Measurements from ENCODE around the gene IGSF21. TPM values are rescaled to one million over a fixed set of nuclear protein-coding genes. Genes with fewer than 3 reads are reported as not detected.

IGSF21 gene
- total RNA-seq, 1 experiment from 2014 or later = 5.2 TPM

DNA sequence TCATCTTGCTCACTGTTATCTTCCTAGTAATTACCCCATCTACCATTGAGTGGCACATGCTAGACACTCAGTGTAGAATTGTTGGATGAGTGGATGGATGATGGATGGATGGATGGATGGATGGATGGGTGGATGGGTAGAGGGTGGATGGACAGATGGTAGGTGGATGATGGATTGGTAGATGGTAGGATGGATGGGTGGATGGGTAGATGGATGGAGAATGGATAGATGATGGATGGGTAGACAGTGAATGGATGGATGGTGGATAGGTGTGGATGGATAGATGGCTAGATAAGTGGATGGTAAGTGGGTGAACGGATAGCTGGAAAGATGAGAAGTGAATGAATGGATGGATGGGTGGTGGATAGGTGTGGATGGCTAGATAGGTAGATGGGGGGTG is 207.9 kb downstream of the IGSF21 start:
- peaks cover 0 to 4% (median 0%) of the 10 kb centered on the region in 3 experiments; a peak in 3 of 7 replicates for H3K36me3 Mint-ChIP-seq (ENCODE audit: insufficient read depth in 1 of 3, low read depth in 3 of 3)
- H3K9ac ChIP-seq (ENCODE audit: extremely low read depth, insufficient read length, low read length) = no peak overlapping the region
- peaks cover 0 to 3% of the 10 kb centered on the region in 2 experiments; a peak in 2 of 5 replicates for H3K9me3 Mint-ChIP-seq

More for the DNA sequence above, 207.9 kb downstream of the IGSF21 start:
- H3K27ac Mint-ChIP-seq = no peak overlapping the region
- Histone ChIP-seq H3K23ac (ENCODE audit: insufficient read length, low read depth, low read length) (no peak overlapping the region), H3K4me2 (ENCODE audit: insufficient read depth, insufficient read length, low read length) (no peak overlapping the region), H3K18ac (ENCODE audit: insufficient read length, low read depth, low read length) (no peak overlapping the region), H2BK15ac (ENCODE audit: low read depth, low read length) (no peak overlapping the region), H4K20me1 (ENCODE audit: control insufficient read depth, insufficient read depth, insufficient read length) (no peaks in the 10 kb centered on the region), H3K4ac (ENCODE audit: low read depth, low read length) (no peak overlapping the region), H3K56ac (ENCODE audit: insufficient read length, low read depth, low read length) (no peak overlapping the region), H3K79me2 (ENCODE audit: insufficient read depth, low read length) (no peaks in the 10 kb centered on the region), H4K8ac (replicated peaks; ENCODE audit: insufficient read length, low read depth, low read length) (no peak overlapping the region), H2AK5ac (ENCODE audit: insufficient read length, low read length) (no peak overlapping the region), H3T11ph (ENCODE audit: low read length) (no peak overlapping the region), H3K27ac (ENCODE audit: insufficient read length, low read depth, low read length) (no peak overlapping the region), H3K79me1 (ENCODE audit: insufficient read depth, low read depth, low read length, poor library complexity, severe bottlenecking) (no peaks in the 10 kb centered on the region), H3K27me3 (ENCODE audit: insufficient read depth, low read length) (no peaks in the 10 kb centered on the region), H3K9me3 (ENCODE audit: control insufficient read depth, low read depth, low read length) (no peaks in the 10 kb centered on the region), H2BK5ac (ENCODE audit: insufficient read length, low read length) (no peak overlapping the region), H2BK20ac (ENCODE audit: low read depth, low read length, poor library complexity, severe bottlenecking) (no peak overlapping the region), H2BK120ac (ENCODE audit: low read depth, low read length, poor library complexity, severe bottlenecking) (no peak overlapping the region), H4K5ac (ENCODE audit: insufficient read length, low read depth, low read length) (no peak overlapping the region), H4K91ac (ENCODE audit: insufficient read length, low read depth, low read length) (no peak overlapping the region), H3K4me1 (ENCODE audit: insufficient read depth, low read length) (no peaks in the 10 kb centered on the region), H2BK12ac (ENCODE audit: insufficient read length, low read depth, low read length) (no peak overlapping the region), H2AFZ (ENCODE audit: low read length) (no peak overlapping the region), H3K14ac (ENCODE audit: insufficient read depth, low read length) (no peak overlapping the region), H3K23me2 (ENCODE audit: insufficient read length, low read depth, low read length, poor library complexity, severe bottlenecking) (no peaks in the 10 kb centered on the region)
- no peak for DNase-seq
- no CpG with 5 or more reads among the region's 1 CpG for WGBS (ENCODE audit: extremely low coverage, insufficient read length, low lambda C conversion rate)
- TF ChIP-seq, protein P1, sequence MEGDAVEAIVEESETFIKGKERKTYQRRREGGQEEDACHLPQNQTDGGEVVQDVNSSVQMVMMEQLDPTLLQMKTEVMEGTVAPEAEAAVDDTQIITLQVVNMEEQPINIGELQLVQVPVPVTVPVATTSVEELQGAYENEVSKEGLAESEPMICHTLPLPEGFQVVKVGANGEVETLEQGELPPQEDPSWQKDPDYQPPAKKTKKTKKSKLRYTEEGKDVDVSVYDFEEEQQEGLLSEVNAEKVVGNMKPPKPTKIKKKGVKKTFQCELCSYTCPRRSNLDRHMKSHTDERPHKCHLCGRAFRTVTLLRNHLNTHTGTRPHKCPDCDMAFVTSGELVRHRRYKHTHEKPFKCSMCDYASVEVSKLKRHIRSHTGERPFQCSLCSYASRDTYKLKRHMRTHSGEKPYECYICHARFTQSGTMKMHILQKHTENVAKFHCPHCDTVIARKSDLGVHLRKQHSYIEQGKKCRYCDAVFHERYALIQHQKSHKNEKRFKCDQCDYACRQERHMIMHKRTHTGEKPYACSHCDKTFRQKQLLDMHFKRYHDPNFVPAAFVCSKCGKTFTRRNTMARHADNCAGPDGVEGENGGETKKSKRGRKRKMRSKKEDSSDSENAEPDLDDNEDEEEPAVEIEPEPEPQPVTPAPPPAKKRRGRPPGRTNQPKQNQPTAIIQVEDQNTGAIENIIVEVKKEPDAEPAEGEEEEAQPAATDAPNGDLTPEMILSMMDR (conservative IDR thresholded peaks at IDR 0.05) = no peak
- peaks cover 4% of the 10 kb centered on the region for H3K27me3 Mint-ChIP-seq (ENCODE audit: low read depth)
- H3K4me3 Mint-ChIP-seq = no peak overlapping the region
- H3K4me1 Mint-ChIP-seq = peaks cover 8 to 9% of the 10 kb centered on the region in 2 experiments; a peak in 2 of 4 replicates

All from H9 (cell line).